Putamen (tissue), 1 donor: Measurements from ENCODE around the gene CRYZL1.

Source experiments
- DNase-seq: peaks from one replicate; pipeline ENCODE4 v3.0.0-alpha.2; 2016; ENCODE audit warnings: low spot score

The CRYZL1 gene

DNA sequence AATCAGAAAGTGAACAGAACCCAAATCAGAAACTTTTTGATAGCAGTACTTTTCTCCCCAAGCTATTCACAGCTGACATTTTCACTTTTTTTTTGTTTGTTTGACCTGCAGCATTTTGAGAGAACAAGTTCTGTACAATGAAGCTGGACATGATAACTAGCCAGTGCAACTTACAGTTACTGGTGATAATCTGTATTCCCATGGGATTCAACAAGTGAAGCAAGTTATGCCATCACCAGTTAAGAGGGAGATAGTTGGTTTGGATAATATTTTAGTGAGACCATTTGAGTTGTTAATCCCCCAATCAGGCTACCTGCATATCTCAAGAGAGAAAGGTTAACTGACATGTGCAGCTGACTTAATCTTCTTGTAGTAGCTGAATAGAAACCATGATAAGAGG is 80.6 kb downstream of the CRYZL1 start:
- no peak for DNase-seq

DNA sequence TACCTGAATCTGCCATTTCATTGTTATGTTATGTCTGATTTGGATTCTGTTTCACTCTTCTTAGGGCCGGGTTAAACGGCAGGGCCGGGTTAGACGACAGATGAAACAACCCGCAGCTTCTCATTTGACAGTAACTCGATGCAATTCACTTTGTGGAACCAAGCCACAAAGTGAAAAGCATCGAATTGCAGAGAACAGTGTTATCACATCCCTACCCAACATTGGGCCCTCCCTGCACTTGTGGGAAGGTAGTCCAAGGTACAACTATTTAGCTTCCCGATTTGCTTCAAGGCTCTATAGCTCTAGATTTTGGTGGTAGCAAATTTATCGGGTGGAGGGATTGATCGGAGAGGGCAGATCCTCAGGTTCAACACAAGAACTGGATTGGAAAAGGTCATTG is 81.7 kb downstream of the CRYZL1 start:
- DNase-seq, result no peak

GRCh38 chr21:33558777-33559421 is 82.6 kb downstream of the CRYZL1 start:
- DNase-seq, result no peak

- DNase-seq, result peak; percentile 14
Observed at GRCh38 chr21:33557447-33557846, 84.1 kb downstream of the CRYZL1 start.

- no peak for DNase-seq
Observed at GRCh38 chr21:33554982-33555344, 86.6 kb downstream of the CRYZL1 start.

DNA sequence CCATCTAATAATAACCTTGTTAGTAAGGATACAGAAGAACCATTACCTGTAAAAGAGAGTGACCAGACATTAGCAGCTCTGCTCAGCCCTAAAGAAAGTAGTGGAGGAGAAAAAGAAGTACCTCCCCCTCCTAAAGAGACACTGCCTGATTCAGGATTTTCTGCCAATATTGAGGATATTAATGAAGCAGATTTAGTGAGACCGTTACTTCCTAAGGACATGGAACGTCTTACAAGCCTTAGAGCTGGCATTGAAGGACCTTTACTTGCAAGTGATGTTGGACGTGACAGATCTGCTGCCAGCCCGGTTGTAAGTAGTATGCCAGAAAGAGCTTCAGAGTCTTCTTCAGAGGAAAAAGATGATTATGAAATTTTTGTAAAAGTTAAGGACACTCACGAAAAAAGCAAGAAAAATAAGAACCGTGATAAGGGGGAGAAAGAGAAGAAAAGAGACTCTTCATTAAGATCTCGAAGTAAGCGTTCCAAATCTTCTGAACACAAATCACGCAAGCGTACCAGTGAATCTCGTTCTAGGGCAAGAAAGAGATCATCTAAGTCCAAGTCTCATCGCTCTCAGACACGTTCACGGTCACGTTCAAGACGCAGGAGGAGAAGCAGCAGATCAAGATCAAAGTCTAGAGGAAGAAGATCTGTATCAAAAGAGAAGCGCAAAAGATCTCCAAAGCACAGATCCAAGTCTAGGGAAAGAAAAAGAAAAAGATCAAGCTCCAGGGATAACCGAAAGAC is 87.1 kb downstream of the CRYZL1 start:
- DNase-seq, result no peak

DNA sequence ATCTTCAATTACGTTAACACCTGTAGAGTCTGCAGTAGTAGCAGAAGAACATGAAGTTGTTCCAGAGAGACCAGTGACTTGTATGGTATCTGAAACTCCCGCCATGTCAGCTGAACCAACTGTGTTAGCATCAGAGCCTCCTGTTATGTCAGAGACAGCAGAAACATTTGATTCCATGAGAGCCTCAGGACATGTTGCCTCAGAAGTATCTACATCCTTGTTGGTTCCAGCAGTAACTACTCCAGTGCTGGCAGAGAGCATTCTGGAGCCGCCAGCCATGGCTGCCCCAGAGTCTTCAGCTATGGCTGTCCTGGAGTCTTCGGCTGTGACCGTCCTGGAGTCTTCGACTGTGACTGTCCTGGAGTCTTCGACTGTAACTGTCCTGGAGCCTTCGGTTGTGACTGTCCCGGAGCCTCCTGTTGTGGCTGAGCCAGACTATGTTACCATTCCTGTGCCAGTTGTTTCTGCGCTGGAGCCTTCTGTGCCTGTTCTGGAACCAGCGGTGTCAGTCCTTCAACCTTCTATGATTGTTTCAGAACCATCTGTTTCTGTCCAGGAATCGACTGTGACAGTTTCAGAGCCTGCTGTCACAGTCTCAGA is 88.4 kb downstream of the CRYZL1 start:
- DNase-seq, result no peak

- no peak for DNase-seq
Observed at GRCh38 chr21:33552093-33552998, 89.2 kb downstream of the CRYZL1 start.

DNA sequence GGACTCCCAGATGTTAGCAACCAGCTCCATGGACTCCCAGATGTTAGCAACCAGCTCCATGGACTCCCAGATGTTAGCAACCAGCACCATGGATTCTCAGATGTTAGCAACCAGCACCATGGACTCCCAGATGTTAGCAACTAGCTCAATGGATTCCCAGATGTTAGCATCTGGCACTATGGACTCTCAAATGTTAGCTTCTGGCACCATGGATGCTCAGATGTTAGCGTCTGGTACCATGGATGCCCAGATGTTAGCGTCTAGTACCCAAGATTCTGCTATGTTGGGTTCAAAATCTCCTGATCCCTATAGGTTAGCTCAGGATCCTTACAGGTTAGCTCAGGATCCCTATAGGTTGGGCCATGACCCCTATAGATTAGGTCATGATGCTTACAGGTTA is 89.9 kb downstream of the CRYZL1 start:
- DNase-seq, result no peak

DNA sequence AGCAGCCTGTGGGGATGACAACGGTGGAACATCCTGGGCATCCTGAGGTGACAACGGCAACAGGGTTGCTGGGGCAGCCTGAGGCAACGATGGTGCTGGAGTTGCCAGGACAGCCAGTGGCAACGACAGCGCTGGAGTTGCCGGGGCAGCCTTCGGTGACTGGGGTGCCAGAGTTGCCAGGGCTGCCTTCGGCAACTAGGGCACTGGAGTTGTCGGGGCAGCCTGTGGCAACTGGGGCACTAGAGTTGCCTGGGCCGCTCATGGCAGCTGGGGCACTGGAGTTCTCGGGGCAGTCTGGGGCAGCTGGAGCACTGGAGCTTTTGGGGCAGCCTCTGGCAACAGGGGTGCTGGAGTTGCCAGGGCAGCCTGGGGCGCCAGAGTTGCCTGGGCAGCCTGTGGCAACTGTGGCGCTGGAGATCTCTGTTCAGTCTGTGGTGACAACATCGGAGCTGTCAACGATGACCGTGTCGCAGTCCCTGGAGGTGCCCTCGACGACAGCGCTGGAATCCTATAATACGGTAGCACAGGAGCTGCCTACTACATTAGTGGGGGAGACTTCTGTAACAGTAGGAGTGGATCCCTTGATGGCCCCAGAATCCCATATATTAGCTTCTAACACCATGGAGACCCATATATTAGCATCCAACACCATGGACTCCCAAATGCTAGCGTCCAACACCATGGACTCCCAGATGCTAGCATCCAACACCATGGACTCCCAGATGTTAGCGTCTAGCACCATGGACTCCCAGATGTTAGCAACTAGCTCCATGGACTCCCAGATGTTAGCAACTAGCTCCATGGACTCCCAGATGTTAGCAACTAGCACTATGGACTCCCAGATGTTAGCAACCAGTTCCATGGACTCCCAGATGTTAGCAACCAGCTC is 90.5 kb downstream of the CRYZL1 start:
- DNase-seq, result no peak

DNA sequence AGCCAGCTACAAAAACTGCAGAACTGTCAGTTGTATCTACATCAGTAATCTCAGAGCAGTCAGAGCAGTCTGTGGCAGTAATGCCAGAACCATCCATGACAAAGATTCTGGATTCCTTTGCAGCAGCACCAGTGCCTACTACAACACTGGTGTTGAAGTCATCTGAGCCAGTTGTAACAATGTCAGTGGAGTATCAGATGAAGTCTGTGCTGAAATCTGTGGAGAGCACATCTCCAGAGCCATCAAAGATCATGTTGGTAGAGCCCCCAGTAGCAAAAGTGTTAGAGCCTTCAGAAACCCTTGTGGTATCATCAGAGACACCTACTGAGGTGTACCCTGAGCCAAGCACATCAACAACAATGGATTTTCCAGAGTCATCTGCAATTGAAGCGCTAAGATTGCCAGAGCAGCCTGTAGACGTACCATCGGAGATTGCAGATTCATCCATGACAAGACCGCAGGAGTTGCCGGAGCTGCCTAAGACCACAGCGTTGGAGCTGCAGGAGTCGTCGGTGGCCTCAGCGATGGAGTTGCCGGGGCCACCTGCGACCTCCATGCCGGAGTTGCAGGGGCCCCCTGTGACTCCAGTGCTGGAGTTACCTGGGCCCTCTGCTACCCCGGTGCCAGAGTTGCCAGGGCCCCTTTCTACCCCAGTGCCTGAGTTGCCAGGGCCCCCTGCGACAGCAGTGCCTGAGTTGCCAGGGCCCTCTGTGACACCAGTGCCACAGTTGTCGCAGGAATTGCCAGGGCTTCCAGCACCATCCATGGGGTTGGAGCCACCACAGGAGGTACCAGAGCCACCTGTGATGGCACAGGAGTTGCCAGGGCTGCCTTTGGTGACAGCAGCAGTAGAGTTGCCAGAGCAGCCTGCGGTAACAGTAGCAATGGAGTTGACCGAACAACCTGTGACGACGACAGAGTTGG is 91.4 kb downstream of the CRYZL1 start:
- no peak for DNase-seq

GRCh38 chr21:33546086-33546485 is 95.5 kb downstream of the CRYZL1 start:
- DNase-seq, result no peak

GRCh38 chr21:33544451-33545195 is 96.9 kb downstream of the CRYZL1 start:
- DNase-seq, result no peak

- DNase-seq, result no peak
Observed at GRCh38 chr21:33543505-33544129, 97.9 kb downstream of the CRYZL1 start.

DNA sequence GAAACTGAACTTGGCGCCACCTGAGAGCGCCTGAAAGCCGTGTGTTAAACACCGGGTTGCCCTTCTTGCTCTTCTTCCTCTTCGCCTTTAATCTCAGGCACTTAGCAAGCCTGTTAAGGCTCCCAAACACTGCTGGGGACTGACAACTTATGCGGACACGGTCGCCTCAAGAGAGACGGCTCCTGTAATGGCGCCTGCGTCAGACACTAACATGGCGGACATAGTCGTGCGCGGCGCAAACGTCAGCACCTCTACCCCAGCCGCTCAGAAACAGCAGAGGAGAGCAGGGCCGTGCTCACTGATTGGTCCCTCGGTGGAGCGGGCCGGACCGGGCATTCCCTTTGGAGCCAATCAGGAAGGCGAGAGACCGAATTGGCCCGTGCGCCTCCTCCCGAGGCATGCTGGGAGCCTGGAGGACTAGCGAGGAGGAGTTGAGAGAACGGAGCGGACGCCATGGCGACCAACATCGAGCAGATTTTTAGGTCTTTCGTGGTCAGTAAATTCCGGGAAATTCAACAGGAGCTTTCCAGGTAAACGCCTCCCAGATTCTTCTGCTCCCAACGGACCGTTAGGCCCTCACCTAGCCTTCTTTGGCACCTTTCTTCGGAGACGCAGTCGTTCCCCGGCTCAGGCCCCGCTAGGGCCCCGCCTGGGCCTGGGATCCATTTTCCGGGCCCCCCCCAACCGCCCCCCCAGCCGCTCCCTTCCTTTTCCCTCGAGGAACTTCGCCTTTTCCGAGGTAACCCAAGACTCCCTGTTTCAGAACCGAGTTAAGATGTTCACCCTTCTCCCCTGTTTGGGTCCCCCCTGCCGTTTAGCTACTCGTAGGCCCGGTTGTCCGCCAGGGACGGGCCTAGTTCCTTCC is 98.7 kb downstream of the CRYZL1 start, which contains the start of gene SON:
SON (plus strand) TSS at position 399 of the 865 bp plus-strand sequence; CDS start at position 454, 55 bp downstream.
- DNase-seq, result peak; percentile 100

- peak; percentile 81 for DNase-seq
Observed at GRCh38 chr21:33541756-33542639, 99.5 kb downstream of the CRYZL1 start, which contains the start of gene GART. Gene GART, minus strand, starts transcription at chr21:33542117. Its CDS starts 2,802 bp downstream, at chr21:33539315.
